HG02678 (cell line): Measurements from ENCODE around the gene PCSK6.
"Not testable (repeated sequence)": the region's sequence is repeated elsewhere in the genome, so short reads cannot be mapped to it uniquely, and the experiment has no call there.

Experiments
- ATAC-seq: cut with Tn5 transposase; IDR thresholded peaks from one replicate; pipeline ENCODE4 v1.9.1; 2021; ENCODE audit warnings: mild to moderate bottlenecking, moderate library complexity; ENCODE audit not compliant: unreplicated experiment

The PCSK6 gene

DNA sequence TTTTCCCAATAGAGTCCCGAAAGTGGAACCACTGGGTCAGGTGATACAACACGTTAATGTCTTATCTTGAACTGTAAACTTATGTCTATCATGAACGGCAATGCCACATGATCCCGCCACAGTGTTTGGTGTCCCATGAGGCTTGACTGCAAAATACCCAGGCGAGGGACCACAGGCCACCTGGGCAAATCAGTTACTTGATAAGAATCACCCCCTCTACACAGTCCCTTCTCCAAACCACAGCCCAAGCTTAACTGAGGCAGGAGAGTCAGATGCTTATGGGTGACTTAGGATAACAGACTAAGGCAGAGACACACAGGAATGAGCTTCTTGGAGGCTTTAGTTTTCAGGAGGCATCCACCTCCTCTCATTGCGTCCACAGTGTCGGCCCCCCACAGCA, 151.5 kb downstream of the PCSK6 start:
- no peak for ATAC-seq

DNA sequence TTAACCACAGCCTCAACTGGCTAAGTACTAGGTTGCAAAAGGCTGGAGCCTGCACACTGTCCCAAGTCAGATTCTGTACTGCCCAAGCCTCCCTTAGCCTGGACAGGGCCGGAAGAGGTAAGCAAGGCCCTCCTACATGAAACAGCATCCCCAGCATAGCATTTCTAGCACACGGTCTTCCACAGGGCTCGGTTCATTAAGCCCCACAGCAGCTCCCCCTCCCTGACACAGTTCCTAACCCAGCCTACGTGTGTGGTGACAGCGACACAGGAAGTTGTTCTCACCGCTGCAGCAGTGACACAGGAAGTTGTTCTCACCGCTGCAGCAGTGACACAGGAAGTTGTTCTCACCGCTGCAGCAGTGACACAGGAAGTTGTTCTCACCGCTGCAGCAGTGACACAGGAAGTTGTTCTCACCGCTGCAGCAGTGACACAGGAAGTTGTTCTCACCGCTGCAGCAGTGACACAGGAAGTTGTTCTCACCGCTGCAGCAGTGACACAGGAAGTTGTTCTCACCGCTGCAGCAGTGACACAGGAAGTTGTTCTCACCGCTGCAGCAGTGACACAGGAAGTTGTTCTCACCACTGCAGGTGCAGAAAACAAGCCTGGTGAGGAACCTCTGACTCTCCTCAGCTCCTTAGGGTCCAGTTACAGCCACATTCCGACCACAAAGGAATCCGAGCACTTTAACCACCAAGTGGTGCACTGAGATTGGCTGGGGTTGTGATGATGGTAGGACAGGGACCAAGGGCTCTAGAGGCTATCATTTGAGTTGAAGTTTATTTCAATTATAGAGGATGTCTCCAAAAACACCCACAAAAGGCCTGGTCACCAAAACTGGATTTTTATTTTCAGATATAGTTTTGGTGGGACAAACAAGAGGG, 155.4 kb downstream of the PCSK6 start:
- not testable (repeated sequence) for ATAC-seq

DNA sequence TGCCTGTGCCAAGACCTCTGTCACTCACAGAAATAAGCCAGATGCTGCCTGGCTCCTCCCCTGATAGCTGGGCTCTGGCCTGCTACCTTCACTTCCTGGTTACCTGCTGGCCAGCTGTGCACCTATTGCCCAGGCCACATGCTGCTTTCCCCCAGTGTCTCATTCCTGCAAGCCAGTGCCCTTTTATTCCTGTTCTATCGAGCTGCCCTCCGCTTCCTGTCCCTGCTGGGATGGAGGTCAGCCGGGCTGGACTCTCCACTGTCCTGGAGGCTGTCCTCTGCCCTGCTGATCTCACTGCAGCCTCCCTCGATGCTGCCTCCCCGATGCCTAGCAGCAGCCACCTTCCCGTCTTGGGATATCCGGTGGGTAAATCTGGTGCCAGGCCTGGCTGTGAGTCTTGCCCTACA, 157.4 kb downstream of the PCSK6 start:
- ATAC-seq, result no peak

DNA sequence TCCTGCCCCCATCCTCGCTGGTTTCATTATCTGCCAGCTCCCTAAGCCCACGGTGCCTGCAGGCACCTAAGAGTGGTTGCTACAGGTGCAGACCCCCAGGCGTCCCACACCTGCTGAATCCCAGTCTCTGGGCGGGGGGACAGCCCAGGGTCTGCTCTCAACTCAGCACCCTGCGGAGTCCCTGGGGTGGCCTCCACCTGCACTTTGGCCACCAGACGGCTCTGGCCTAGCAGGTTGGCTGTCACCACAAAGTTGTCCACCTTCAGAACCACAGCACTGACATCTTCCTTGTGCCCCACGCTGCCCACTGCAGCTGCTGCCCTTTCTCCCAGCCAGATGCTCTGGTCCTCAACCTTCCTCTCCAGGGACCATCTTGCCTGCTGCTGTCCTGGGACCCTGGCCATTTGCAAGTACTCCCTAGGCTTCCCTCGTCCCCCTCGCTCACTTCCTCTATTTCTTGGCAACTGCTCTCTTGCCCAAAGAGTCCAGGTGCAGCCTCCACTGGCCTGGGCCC, 159.6 kb downstream of the PCSK6 start:
- ATAC-seq, result no peak

DNA sequence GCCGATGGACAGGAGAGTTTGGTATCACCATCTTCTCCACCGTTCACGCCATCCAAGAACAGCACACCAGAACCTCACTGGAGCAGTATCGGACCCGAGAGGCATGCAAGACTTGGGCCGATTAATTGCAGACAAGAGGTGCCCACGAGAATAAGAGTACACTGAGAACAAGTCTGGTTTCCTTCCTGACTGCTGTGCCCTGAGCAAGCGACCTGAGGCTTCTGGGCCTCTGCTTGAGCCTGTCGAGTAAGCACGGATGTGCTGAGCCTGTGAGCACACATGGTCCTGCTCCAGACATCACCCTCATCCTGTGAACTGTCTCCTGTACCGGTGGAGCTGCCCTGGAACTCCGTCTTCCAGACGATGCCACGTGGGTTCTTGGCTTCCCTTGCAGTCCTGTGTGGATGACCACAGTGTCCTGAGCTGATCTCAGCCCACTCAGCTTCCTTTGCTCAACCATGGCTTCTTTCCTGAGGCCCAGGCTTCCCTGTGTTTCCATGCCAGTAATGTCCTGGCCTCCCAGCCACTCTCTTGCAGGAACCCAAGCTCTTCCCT, 160.1 kb downstream of the PCSK6 start:
- no peak for ATAC-seq

DNA sequence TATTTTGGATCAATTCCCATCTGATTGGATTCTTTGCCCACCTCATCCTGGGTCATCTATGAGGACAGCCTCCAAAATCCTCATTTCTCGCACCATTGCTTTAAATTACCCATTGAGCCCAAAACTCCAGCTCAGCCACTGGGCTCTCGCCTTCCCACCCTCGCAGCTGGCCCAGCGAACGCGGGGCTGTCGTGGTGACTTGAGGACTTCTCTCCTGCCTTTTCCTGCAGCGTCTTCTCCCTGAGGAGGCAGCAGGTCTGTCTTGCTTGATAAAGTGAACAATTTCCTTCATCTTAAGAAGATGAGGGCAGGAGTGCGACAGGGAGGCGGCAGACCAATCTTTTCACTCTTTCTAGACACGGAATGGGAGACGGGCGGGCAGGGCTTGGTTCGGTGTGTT, 161.5 kb downstream of the PCSK6 start:
- no peak for ATAC-seq

DNA sequence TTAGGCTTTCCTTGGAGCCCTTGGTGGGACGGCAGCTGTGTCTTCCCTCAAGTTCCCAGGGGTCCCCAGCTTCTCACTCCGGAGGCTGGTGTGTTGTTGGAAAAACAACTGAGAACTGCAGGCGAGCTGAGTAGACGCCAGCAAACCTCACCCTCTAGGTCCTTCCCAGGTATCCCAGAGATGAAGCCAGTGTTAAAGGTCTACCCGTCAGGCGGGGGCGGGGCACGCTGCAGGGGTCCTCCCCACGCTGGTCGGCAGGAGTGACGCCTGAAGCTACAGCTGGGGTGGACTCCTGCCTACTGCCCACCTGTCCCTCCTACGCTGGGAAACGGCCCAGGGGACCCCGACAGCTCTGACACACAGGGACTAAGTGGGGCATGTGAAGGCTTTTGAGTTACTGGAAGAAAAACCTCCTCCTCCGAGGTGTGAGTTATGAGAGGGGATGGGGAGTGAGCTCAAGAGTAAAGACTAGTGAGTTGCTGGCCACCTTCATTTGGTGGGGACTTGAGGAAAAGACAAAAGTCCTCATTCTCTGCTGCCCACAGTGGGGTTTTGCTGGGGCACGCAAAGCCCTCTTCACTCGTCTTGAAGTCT, 162.3 kb downstream of the PCSK6 start:
- no peak for ATAC-seq

DNA sequence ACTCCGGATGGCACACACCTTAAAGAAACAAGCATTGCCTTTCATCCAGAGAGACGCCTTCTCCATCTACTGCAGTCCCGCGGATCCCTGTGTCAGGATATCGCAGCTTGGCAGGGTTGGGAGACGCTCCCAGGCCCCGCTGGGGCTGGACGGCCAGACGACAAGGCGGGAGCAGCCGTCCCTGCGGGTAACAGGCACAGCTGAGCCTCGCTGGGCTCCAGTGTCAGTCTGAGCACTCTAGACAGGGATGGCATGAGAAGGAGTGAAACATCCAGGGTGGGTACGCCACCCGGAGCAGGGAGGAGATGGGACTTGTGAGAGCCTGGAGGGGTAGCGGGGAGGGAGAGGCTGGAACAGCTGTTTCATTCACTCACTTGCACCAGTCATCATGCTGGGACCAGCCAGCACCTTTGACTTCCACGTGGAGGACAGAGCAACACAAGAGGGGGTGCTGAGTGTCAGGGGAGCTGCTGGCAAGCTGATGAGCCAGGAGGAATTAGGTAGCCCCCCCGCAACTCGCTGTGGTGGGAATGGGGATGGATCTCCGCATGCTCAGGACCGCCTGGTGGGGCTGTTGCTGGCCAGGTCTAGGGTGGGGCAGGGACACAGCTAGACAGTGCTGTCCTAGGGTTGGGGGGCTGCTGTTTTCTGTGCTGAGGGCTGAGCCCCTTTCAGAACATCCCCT, 162.9 kb downstream of the PCSK6 start:
- no peak for ATAC-seq

DNA sequence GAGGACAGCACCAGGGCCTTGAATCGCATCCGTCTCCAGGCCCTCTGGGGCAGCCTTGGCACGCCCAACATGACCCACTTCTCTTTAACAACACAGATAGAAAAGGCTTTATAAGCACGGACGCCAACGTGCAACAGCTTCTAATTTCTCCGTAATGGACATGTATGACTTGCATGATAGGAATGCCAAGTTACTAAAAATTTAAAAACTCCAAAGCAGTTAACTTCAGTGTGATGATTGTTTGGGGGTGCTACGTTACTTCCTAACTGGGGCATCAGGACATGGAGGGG, 163.5 kb downstream of the PCSK6 start:
- no peak for ATAC-seq

DNA sequence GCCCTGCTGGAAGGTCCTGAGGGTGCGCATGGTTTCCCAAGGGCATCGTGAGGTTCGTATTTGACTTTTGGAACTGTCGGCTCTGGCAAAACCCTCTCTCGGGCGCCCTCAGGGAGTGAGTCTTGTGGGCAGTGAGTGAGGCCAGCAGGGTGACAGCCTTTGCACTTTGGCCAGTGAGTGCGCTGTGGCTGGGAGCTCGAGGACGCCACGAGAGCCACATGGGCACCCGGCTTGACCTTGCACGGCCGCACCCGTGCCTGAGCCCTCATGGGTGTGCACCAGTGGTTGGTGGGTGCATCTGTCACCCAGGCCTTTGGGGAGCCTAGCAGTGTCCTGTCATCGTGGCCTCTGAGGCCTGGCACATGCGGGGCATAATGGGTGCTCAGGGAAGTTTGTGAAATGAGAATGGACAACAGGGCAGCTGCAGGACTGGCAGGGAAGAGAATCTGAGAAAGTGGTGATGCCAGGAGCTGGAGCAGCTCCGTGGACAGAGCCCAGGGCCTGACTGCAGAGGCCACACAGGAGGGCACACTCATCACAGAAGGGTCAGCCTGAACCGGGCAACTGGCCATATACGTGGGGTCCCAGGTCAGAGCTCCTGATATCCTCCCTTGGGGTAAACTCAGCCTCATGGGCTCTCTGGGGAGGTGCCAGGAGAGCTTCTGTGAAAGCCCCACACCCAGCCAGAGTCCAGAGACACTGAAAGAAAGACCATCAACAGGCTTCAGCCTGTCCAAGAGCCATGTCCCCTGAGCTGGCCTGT, 164.1 kb downstream of the PCSK6 start:
- no peak for ATAC-seq

DNA sequence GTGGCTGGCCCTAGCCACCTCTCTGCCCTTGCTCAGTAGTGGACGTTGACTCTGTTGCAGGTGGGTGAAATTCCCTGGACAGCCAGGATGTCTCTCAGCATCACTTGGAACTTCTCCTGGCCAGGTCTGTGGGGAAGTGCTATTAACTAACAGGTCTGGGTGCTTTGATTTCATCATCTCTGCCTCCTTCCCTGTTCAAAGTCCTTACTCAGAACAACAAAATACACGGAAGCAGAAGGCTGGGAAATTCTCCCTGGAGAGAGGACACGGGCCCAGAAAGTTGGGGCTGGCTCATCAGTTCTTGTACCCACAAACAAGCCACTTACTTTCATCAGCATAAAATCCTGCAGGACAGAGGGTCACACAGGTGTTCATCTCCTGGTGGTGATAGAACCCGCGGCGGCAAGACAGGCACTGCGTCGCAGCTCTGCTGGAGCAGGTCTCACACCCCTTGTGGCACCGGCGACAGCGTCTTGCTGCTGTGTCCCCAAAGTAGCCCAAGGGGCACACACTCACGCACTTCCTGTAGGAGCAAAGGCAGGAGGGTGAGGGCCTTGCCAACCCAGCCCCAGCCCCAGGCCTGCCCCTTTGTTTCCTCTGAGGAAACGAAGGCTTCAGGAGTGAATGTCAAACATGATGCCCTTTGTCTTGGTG, 164.9 kb downstream of the PCSK6 start:
- no peak for ATAC-seq

DNA sequence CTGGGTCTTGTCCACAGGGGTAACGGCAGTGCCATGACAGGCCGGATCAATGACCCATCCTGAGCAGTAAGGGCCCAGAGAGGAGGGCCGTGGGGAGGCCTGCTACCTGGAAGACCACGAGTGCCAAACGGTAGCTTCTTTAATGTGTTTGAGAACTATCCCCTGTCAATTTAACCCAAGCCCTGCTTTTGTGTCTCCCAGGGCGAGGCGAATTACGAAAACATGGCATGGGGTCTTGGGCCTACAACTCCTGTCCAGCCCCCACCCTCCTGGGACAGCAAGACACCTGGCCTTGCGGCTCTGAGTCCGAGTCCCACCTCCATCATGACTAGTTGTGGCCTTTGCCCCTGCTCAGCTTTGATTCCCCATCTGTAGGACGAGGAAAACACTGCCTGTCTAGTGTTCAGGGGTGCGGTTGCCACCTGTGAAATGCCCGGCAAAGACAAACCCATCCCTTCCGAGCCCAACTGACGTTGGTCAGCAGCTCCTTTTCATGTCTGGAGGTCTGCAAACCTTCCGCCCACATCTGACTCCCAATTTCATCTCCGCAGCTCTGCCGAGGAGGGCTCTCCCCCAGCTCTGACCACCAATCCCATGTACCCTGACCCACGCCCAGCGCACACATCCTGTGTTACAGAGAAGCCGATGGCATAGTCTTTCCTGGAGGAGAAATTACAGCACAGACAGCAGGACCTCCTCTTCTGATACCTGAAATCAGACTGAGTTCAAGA, 165.5 kb downstream of the PCSK6 start:
- ATAC-seq, result no peak

DNA sequence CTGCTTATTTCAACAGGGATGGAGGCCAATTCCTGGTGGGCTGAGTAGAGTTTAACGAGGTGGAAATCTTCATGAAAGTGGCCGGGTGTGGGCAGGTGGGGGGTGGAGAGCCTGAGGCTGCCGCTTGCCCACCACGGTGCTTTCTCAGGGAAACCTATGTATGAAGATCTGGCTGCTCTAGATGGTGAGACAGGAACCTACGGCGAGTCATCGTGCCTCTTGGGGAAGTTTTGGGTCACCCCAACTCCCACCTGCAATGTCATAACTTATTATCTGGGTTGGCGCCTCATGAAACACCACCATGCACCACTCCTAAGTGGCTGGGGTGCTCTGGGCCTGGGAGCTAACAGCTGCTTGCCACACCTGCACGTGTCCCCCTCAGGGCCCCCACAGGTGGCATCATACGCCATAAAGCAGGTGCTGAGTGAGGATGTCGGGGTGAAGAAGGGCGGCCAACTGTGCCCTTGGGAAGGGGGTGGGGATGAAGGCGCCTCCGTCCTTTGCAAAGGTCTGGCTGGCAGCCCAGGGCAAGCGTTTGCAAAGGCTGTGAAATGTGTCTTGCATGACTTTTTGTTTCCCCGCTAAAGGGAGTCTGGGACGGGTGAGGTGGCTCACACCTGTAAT, 166.5 kb downstream of the PCSK6 start:
- ATAC-seq, result no peak

DNA sequence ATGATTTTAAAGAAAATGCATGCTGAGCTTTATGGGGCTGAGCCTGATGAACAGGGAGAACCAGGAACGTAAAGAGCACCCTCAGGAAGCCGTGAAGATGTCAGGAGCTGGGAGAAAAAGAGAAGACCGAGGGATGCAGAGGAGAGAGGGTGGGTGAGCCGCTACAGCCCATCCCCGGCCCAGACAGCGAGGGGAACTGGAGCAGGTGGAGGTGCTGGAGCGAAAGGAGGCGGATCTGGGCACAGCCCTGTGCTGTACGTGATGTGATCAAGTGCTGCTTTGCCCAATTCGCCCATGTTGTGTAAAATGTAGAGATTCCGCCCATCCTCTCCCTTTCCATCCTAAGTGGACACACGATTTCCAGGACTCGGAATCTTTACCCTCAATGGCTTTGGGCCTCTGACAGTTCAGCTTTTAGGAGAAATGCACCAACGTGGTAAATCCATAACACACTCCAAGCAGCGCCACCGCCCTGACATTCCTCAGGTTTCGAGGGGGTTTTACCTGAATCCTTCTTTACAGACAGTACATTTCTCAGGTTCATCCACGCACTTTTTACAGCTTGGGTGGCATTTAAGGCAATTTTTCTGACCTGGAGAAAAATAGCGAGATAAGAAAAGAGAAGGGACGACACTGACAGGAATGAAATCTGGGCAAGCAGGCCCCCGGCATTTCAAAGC, 167.4 kb downstream of the PCSK6 start:
- ATAC-seq, result no peak

DNA sequence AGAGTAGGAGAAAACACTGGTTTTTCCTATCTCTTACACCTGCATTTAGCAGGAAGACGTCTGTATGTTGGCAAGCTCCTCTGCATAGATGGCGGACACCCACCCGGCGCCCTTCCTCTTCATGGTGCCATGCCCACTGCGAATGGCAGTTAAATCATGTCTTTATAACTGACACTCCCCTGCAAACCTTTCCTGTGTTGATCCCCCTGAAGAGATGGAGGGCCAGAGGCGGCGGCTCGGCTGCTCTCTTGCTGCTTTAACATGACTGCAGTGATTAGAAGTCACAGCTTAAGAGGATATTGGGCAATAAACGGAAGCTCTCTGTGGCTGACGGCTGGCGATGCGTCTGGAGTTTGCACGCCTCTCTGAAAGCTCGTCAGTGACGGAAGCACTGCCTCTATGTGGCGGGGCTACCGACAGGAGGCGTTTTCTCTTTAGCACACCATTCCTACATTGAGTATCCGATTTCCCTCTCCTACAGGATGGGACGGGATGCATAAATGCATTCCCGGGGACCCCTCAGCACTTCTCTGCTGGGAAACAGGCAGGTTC, 168.9 kb downstream of the PCSK6 start:
- peak; percentile 76 for ATAC-seq

DNA sequence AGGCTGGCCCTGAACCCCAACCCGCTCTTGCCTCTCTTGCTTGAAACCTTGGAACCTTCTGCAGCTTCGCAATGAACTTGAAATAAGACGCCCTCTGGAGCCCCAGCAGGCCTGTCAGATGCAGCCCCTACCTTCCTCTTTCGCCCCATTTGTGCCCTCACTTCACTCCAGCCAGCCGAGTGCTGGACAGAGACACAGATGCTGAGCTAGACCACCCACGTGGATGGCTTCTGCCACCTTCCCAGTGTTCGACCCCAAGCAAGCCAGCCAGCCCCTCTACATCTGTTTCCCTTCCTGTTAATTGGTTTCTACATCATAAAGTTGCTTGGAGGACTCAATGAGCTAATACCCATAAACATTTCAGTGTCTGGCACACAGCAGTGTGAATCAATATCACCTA, 170.7 kb downstream of the PCSK6 start:
- ATAC-seq, result no peak

DNA sequence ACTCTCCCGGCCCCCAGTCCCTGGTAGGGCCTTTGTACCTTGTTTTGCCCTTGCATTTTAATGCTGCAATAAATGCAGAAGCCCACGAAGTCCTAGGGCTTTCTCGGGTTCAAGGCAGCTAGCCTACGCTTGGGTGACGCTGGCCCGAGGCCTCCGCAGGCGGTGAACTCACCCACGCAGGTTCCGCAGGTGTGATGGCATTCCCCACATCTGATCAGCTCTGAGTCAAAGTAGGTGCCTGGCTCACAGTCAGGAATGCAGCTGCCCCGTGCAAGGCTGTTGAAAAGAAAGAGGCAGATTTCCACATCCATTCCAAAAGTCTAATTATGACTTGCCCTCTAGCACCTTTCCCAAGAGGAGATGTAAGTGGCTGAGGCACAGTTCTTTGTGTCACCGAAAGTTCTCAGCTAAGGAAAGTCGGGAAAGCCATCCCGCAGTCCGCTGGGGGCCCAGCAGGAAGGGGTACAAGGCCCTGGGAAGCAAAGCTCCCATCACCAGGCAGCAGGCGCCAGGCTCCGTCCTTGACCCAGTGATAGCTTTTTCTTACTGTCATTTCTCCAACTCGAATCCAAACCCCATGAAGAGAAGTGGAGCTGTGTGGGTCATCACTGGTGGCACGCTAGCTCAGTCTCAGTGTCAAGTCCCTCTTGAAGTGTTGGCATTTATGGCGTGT, 171.2 kb downstream of the PCSK6 start:
- no peak for ATAC-seq

DNA sequence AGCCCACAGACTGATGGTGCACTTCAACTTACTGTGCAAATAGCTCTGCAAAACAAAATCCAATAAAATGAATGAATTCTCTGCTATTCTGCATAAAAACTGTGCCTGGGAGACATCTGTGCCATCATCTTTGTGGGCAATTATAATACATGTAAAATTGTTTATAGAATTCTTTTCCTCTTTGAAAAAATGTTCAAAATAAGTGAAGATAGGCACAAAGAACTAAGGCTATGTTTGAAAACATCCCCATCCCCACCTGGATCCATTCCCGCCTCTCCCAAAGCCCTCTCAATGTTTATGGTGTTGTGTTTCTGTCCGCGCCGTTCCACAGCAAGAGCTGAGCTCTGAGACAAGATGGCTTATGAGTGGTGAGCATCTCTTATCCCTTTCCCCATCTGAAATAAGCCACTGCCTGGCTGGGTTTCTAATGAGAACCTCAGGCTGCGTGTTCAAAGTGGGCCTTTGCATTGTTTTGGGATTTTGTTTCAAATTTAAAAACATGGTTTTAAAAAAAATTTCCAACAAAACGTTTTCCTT, 172.1 kb downstream of the PCSK6 start:
- no peak for ATAC-seq
